Hindlimb muscle (tissue), 1 donor: ENCODE measurements around the gene FOXA2. TPM values are rescaled to one million over a fixed set of nuclear protein-coding genes. Genes with fewer than 3 reads are reported as not detected.

Experiments
- DNase-seq: peaks from one replicate; pipeline ENCODE4 v3.0.0-alpha.2; 2013
- polyA plus RNA-seq: library from polyadenylated mRNA; unstranded; fragments of 120-200 nt; gene quantifications from one replicate; pipeline ENCODE4 v1.2.1, GENCODE V29; 2013; ENCODE audit not compliant: insufficient read length

The FOXA2 gene
- polyA plus RNA-seq, 1 donor = not detected

GRCh38 chr20:22536141-22536828 lies 48.1 kb downstream of the FOXA2 start:
- DNase-seq = no peak

GRCh38 chr20:22535483-22535882 lies 48.9 kb downstream of the FOXA2 start:
- DNase-seq = no peak

GRCh38 chr20:22533823-22534751 lies 50.3 kb downstream of the FOXA2 start:
- DNase-seq = no peak

GRCh38 chr20:22532598-22532997 lies 51.8 kb downstream of the FOXA2 start:
- no peak for DNase-seq

- DNase-seq = no peak
Observed at GRCh38 chr20:22531756-22532155, 52.6 kb downstream of the FOXA2 start.

- no peak for DNase-seq
Observed at GRCh38 chr20:22531056-22531615, 53.2 kb downstream of the FOXA2 start.
